Measurements from ENCODE around the gene PRDM11.

- TF ChIP-seq, protein P1, sequence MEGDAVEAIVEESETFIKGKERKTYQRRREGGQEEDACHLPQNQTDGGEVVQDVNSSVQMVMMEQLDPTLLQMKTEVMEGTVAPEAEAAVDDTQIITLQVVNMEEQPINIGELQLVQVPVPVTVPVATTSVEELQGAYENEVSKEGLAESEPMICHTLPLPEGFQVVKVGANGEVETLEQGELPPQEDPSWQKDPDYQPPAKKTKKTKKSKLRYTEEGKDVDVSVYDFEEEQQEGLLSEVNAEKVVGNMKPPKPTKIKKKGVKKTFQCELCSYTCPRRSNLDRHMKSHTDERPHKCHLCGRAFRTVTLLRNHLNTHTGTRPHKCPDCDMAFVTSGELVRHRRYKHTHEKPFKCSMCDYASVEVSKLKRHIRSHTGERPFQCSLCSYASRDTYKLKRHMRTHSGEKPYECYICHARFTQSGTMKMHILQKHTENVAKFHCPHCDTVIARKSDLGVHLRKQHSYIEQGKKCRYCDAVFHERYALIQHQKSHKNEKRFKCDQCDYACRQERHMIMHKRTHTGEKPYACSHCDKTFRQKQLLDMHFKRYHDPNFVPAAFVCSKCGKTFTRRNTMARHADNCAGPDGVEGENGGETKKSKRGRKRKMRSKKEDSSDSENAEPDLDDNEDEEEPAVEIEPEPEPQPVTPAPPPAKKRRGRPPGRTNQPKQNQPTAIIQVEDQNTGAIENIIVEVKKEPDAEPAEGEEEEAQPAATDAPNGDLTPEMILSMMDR (IDR thresholded peaks at IDR 0.05): no peak
- TF ChIP-seq POLR2A (IDR thresholded peaks at IDR 0.05; ENCODE audit: low read depth) (no peak), POLR2AphosphoS5 (IDR thresholded peaks at IDR 0.05) (no peak)
These were observed 5.0 kb downstream of the PRDM11 start for GRCh38 chr11:45151362-45151982.
